Measurements from ENCODE around the gene TNN.

TNN gene

DNA sequence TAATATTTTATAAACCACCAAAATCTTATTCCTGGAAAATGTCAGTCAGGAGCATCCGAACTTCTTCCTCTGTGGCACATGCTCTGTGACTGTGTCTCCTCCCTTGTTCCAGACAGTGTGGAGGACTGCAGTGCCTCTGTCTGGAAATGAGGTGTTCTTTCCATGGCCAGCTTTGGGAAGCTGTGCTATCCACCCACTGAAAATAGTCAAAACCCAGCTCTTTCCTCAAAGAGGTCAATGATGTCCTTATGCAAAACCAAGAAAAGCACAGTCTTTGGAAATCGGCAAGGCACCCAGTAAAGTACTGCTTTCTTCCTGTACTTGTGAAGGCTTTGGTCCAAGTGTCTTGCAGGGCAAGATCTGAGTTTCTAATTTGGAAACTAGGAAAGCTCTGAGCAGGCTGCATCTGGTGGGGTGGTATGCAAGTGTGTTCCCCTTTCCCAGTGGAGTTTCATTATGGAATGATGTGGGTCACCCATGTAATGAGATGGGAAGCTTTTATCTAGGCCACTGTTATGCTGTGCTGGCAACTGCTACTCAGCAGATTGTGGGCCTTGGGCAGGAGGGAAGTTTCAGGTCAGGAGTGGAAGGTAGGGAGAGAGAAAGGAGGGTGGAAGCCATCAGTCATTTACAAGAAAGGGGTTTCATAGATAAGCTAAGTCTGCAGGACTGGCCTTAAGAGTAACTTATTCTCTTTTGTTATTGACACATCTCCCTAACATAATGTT is 119.0 kb downstream of the TNN start:
- no peak for DNase-seq (ENCODE audit: low read depth in 1 of 2, low spot score in 1 of 2)
- H3K27ac ChIP-seq (replicated peaks) = no peak overlapping the region
- TF ChIP-seq POLR2AphosphoS5 (IDR thresholded peaks at IDR 0.05; ENCODE audit: low read depth) (no peak), SPI1 (IDR thresholded peaks at IDR 0.05; ENCODE audit: borderline replicate concordance, low read depth) (no peak), GABPA (IDR thresholded peaks at IDR 0.05; ENCODE audit: low read depth) (no peak)
- TF ChIP-seq, protein P1, sequence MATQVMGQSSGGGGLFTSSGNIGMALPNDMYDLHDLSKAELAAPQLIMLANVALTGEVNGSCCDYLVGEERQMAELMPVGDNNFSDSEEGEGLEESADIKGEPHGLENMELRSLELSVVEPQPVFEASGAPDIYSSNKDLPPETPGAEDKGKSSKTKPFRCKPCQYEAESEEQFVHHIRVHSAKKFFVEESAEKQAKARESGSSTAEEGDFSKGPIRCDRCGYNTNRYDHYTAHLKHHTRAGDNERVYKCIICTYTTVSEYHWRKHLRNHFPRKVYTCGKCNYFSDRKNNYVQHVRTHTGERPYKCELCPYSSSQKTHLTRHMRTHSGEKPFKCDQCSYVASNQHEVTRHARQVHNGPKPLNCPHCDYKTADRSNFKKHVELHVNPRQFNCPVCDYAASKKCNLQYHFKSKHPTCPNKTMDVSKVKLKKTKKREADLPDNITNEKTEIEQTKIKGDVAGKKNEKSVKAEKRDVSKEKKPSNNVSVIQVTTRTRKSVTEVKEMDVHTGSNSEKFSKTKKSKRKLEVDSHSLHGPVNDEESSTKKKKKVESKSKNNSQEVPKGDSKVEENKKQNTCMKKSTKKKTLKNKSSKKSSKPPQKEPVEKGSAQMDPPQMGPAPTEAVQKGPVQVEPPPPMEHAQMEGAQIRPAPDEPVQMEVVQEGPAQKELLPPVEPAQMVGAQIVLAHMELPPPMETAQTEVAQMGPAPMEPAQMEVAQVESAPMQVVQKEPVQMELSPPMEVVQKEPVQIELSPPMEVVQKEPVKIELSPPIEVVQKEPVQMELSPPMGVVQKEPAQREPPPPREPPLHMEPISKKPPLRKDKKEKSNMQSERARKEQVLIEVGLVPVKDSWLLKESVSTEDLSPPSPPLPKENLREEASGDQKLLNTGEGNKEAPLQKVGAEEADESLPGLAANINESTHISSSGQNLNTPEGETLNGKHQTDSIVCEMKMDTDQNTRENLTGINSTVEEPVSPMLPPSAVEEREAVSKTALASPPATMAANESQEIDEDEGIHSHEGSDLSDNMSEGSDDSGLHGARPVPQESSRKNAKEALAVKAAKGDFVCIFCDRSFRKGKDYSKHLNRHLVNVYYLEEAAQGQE (IDR thresholded peaks at IDR 0.05; ENCODE audit: insufficient replicate concordance, low read depth) = no peak
- H3K27me3 ChIP-seq (ENCODE audit: insufficient read depth, poor library complexity, severe bottlenecking) = peaks cover 4% of the 10 kb centered on the region
- no peak overlapping the region for H3K4me3 ChIP-seq (replicated peaks; ENCODE audit: insufficient read depth, low read length)

DNA sequence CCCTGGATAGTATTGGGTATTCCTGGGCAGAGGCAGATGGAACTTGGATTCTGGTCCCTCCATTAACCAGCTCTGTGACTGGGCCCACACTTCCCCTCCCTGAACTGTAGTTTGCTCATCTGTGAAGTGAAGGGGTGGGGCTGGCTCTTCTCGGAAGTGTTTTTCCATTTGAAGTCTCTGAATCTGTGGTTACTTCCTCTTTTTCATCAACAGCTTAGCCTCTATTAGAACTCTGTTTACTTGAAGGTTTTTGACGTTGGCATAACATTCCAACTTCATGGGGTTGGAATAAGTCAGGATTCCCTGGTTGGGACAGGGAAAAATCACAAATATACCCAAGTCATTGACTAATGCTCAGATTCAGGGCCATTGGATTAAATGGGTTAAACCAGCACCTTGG is 121.3 kb downstream of the TNN start:
- peak; percentile 81 for TF ChIP-seq SPI1 (IDR thresholded peaks at IDR 0.05; ENCODE audit: borderline replicate concordance, low read depth)
- TF ChIP-seq POLR2AphosphoS5 (IDR thresholded peaks at IDR 0.05; ENCODE audit: low read depth) = no peak
- Histone ChIP-seq H3K4me3 (replicated peaks; ENCODE audit: insufficient read depth, low read length) (no peak overlapping the region), H3K27ac (replicated peaks) (no peak overlapping the region), H3K27me3 (ENCODE audit: insufficient read depth, poor library complexity, severe bottlenecking) (no peaks in the 10 kb centered on the region)
- peak in 1 of 2 experiments; percentile 74 for DNase-seq (ENCODE audit: low read depth in 1 of 2, low spot score in 1 of 2)

DNA sequence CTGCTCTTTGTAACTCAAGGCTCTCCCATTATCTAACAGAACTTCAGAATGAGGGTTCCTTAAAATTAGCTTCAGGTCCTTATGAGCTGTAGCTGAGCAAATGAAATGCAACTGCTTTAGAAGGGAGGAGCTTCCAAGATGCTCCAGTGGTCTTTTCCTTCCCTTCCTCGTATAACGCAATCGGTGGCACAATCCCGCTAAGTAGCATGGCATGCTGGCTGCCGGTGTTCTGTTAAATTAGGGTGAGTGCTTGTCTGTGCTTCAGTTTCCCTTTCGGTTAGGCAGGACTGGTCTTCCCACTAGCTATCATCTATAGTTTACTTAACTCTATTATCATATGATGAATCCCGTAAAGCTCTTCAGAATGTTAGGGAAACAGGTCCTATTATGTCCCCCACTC is 124.0 kb downstream of the TNN start:
- no peak for DNase-seq (ENCODE audit: low read depth in 1 of 2, low spot score in 1 of 2)
- Histone ChIP-seq H3K4me3 (replicated peaks; ENCODE audit: insufficient read depth, low read length) (peak overlapping the region; percentile 49), H3K27ac (replicated peaks) (no peak overlapping the region), H3K27me3 (ENCODE audit: insufficient read depth, poor library complexity, severe bottlenecking) (no peaks in the 10 kb centered on the region)
- no peak for TF ChIP-seq GABPA (IDR thresholded peaks at IDR 0.05; ENCODE audit: low read depth)
- no peak for TF ChIP-seq POLR2AphosphoS5 (IDR thresholded peaks at IDR 0.05; ENCODE audit: low read depth)
- TF ChIP-seq, protein P1 (IDR thresholded peaks at IDR 0.05; ENCODE audit: insufficient replicate concordance, low read depth) = no peak
- no peak for TF ChIP-seq SPI1 (IDR thresholded peaks at IDR 0.05; ENCODE audit: borderline replicate concordance, low read depth)
- TF ChIP-seq, protein P2, sequence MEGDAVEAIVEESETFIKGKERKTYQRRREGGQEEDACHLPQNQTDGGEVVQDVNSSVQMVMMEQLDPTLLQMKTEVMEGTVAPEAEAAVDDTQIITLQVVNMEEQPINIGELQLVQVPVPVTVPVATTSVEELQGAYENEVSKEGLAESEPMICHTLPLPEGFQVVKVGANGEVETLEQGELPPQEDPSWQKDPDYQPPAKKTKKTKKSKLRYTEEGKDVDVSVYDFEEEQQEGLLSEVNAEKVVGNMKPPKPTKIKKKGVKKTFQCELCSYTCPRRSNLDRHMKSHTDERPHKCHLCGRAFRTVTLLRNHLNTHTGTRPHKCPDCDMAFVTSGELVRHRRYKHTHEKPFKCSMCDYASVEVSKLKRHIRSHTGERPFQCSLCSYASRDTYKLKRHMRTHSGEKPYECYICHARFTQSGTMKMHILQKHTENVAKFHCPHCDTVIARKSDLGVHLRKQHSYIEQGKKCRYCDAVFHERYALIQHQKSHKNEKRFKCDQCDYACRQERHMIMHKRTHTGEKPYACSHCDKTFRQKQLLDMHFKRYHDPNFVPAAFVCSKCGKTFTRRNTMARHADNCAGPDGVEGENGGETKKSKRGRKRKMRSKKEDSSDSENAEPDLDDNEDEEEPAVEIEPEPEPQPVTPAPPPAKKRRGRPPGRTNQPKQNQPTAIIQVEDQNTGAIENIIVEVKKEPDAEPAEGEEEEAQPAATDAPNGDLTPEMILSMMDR (IDR thresholded peaks at IDR 0.05; ENCODE audit: insufficient read depth, low read length) = no peak

DNA sequence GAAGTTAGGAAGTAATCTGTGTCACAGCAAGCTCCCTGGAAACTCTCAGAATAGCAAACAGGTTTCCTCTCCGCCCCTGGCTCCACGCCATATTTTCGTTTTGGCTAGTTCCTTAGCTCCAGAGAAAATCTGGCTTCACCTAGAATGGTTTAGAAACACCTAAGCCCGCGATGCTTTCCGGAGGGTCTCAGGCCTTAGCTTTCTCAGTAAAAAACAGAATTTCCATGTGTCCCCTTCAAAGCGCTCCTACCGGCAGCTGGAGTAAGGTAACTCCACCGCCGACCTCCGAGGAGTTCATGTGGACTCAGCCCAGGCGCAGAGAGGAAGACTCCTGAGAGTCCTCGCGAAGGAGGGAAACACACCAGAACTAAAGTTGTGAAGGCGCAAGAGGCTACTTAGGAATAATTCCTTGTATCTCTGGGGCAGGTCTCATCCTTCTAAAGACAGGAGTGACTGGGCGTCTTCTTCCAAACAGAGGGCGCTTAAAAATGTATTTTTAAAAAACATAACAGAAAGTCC is 124.5 kb downstream of the TNN start:
- TF ChIP-seq, protein P2 (IDR thresholded peaks at IDR 0.05; ENCODE audit: insufficient read depth, low read length) = no peak
- TF ChIP-seq SPI1 (IDR thresholded peaks at IDR 0.05; ENCODE audit: borderline replicate concordance, low read depth) = no peak
- no peak for TF ChIP-seq POLR2AphosphoS5 (IDR thresholded peaks at IDR 0.05; ENCODE audit: low read depth)
- no peak for TF ChIP-seq GABPA (IDR thresholded peaks at IDR 0.05; ENCODE audit: low read depth)
- TF ChIP-seq, protein P1 (IDR thresholded peaks at IDR 0.05; ENCODE audit: insufficient replicate concordance, low read depth) = no peak
- peak overlapping the region; percentile 49 for H3K4me3 ChIP-seq (replicated peaks; ENCODE audit: insufficient read depth, low read length)
- no peaks in the 10 kb centered on the region for H3K27me3 ChIP-seq (ENCODE audit: insufficient read depth, poor library complexity, severe bottlenecking)
- H3K27ac ChIP-seq (replicated peaks) = no peak overlapping the region
- no peak for DNase-seq (ENCODE audit: low read depth in 1 of 2, low spot score in 1 of 2)

All from HL-60 (cell line).